HFFc6 (cell line): ENCODE measurements around the gene PRUNE2. TPM values are rescaled to one million over a fixed set of nuclear protein-coding genes. Genes with fewer than 3 reads are reported as not detected.

Source experiments
- DNase-seq: peaks from one replicate; pipeline ENCODE4 v3.0.0-alpha.2; 2018
- H3K27ac Mint-ChIP-seq: 2 replicates; pipeline ENCODE4 v1.8.0; 2020; ENCODE audit warnings: mild to moderate bottlenecking, mixed read lengths
- H3K27me3 Mint-ChIP-seq: 2 replicates; pipeline ENCODE4 v1.8.0; 2021; ENCODE audit warnings: mild to moderate bottlenecking, moderate library complexity, mixed read lengths; ENCODE audit not compliant: insufficient read depth
- H3K36me3 Mint-ChIP-seq: 2 replicates; pipeline ENCODE4 v1.8.0; 2021; ENCODE audit warnings: low read depth, mixed read lengths
- H3K4me1 Mint-ChIP-seq: 2 replicates; pipeline ENCODE4 v1.8.0; 2020; ENCODE audit warnings: low read depth, mixed read lengths
- H3K4me3 Mint-ChIP-seq: 2 replicates; pipeline ENCODE4 v1.8.0; 2020; ENCODE audit warnings: mild to moderate bottlenecking, moderate library complexity, mixed read lengths
- H3K9me3 Mint-ChIP-seq: 2 replicates; pipeline ENCODE4 v1.8.0; 2020; ENCODE audit warnings: mild to moderate bottlenecking, mixed read lengths
- CTCF ChIP-seq: fragments of 200-600 bp; sonication (generic); IDR thresholded peaks from 2 replicates; pipeline ENCODE4 v1.5.0; 2021; ENCODE audit warnings: antibody characterized with exemption, mild to moderate bottlenecking
- total RNA-seq, 6 experiments: library from RNA; stranded (reverse); fragmentation: NEBNext Ultra II Directional; extraction: Animal tissue kit (Norgen Biotek cat#: 25700); gene quantifications; 2 replicates in 1 of 6; 3 replicates in 5 of 6; pipeline ENCODE4 v1.2.3, GENCODE V29; 2021

Gene PRUNE2
- total RNA-seq, 6 experiments from 2014 or later = 0.02 to 0.29 (median 0.16) TPM; not detected in 2

- DNase-seq = no peak
- peaks cover 19% of the 10 kb centered on the region for H3K27me3 Mint-ChIP-seq
- H3K9me3 Mint-ChIP-seq = no peaks in the 10 kb centered on the region
- no peak for TF ChIP-seq CTCF
- H3K27ac Mint-ChIP-seq = no peak overlapping the region
- no peaks in the 10 kb centered on the region for H3K36me3 Mint-ChIP-seq
- no peaks in the 10 kb centered on the region for H3K4me1 Mint-ChIP-seq
- H3K4me3 Mint-ChIP-seq = no peak overlapping the region
Observed at GRCh38 chr9:76895186-76895585, 10.7 kb downstream of the PRUNE2 start.

DNA sequence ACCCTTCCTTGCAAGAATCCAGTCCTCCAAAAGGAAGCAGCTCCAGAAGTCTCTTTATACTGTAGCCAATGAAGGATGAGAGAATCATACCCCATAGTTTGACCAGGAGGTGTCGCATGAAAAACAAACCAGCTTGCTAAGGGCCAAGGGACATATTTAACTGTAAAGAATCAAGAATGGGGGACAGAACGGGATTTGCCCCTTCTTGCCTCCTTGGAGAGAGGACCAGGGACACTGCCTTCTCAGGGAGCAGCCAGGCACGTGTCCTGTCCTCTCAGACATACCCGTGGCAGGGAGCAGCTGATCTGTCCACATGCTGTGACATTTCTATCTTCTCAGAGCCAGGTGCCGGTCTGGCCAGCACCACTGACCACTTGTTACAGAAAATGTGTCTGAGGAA, 11.7 kb downstream of the PRUNE2 start:
- no peak for DNase-seq
- no peaks in the 10 kb centered on the region for H3K9me3 Mint-ChIP-seq
- H3K27ac Mint-ChIP-seq = no peak overlapping the region
- no peaks in the 10 kb centered on the region for H3K36me3 Mint-ChIP-seq
- H3K27me3 Mint-ChIP-seq = peaks cover 13% of the 10 kb centered on the region
- H3K4me3 Mint-ChIP-seq = no peak overlapping the region
- TF ChIP-seq CTCF = no peak
- H3K4me1 Mint-ChIP-seq = no peaks in the 10 kb centered on the region

GRCh38 chr9:76893395-76893932, 12.4 kb downstream of the PRUNE2 start:
- no peaks in the 10 kb centered on the region for H3K9me3 Mint-ChIP-seq
- no peak overlapping the region for H3K4me3 Mint-ChIP-seq
- H3K4me1 Mint-ChIP-seq = no peaks in the 10 kb centered on the region
- TF ChIP-seq CTCF = no peak
- DNase-seq = no peak
- H3K36me3 Mint-ChIP-seq = no peaks in the 10 kb centered on the region
- H3K27me3 Mint-ChIP-seq = peaks cover 8% of the 10 kb centered on the region
- no peak overlapping the region for H3K27ac Mint-ChIP-seq

GRCh38 chr9:76891874-76892273, 14.0 kb downstream of the PRUNE2 start:
- no peak overlapping the region for H3K4me3 Mint-ChIP-seq
- H3K9me3 Mint-ChIP-seq = no peaks in the 10 kb centered on the region
- peaks cover 10% of the 10 kb centered on the region; the same call in 1 of the 2 replicates for H3K4me1 Mint-ChIP-seq
- H3K36me3 Mint-ChIP-seq = no peaks in the 10 kb centered on the region
- no peak for DNase-seq
- peaks cover 6% of the 10 kb centered on the region for H3K27me3 Mint-ChIP-seq
- H3K27ac Mint-ChIP-seq = no peak overlapping the region
- TF ChIP-seq CTCF = no peak

- Mint-ChIP-seq H3K27ac (no peak overlapping the region), H3K4me1 (peaks cover 11% of the 10 kb centered on the region; the same call in 1 of the 2 replicates), H3K27me3 (peaks cover 6% of the 10 kb centered on the region), H3K9me3 (no peaks in the 10 kb centered on the region), H3K4me3 (no peak overlapping the region), H3K36me3 (no peaks in the 10 kb centered on the region)
- no peak for DNase-seq
- TF ChIP-seq CTCF = no peak
Observed at GRCh38 chr9:76891279-76891678, 14.6 kb downstream of the PRUNE2 start.

- no peaks in the 10 kb centered on the region for H3K36me3 Mint-ChIP-seq
- no peak overlapping the region for H3K27ac Mint-ChIP-seq
- no peak for DNase-seq
- no peak overlapping the region for H3K4me3 Mint-ChIP-seq
- peaks cover 11% of the 10 kb centered on the region; the same call in 1 of the 2 replicates for H3K4me1 Mint-ChIP-seq
- H3K9me3 Mint-ChIP-seq = no peaks in the 10 kb centered on the region
- no peak for TF ChIP-seq CTCF
- peaks cover 5% of the 10 kb centered on the region for H3K27me3 Mint-ChIP-seq
Observed at GRCh38 chr9:76887951-76888350, 18.0 kb downstream of the PRUNE2 start.
